Activated CD8-positive, alpha-beta memory T cell treated with anti-CD3 and anti-CD28 coated beads, Interleukin-2, amount 50 U/mL, for 48 hours (primary cell): ENCODE results near the gene LRP11.
"Not testable (repeated sequence)": the region's sequence is repeated elsewhere in the genome, so short reads cannot be mapped to it uniquely, and the experiment has no call there.

Source experiments
- DNase-seq: peaks from one replicate; pipeline ENCODE4 v3.0.0-alpha.2; 2020

Gene LRP11

GRCh38 chr6:149867876-149868640 lies 3.9 kb upstream of the LRP11 start:
- no peak for DNase-seq

- DNase-seq: no peak
Measured at GRCh38 chr6:149864578-149865535, 698 bp upstream of the LRP11 start.

- peak; percentile 67 for DNase-seq
Measured at GRCh38 chr6:149862922-149863697, 1.0 kb downstream of the LRP11 start.

GRCh38 chr6:149862424-149862738 lies 1.8 kb downstream of the LRP11 start:
- not testable (repeated sequence) for DNase-seq

- DNase-seq: no peak
Measured at GRCh38 chr6:149861603-149862423, 2.3 kb downstream of the LRP11 start.

- no peak for DNase-seq
Measured at GRCh38 chr6:149860834-149861602, 3.1 kb downstream of the LRP11 start.

GRCh38 chr6:149860513-149860833 lies 3.7 kb downstream of the LRP11 start:
- no peak for DNase-seq

GRCh38 chr6:149859938-149860337 lies 4.2 kb downstream of the LRP11 start:
- DNase-seq: no peak

- DNase-seq: no peak
Measured at GRCh38 chr6:149859368-149859767, 4.8 kb downstream of the LRP11 start.

GRCh38 chr6:149857541-149857940 lies 6.6 kb downstream of the LRP11 start:
- no peak for DNase-seq

GRCh38 chr6:149856256-149856994 lies 7.7 kb downstream of the LRP11 start:
- no peak for DNase-seq

- DNase-seq: no peak
Measured at GRCh38 chr6:149855741-149856140, 8.4 kb downstream of the LRP11 start.

GRCh38 chr6:149855040-149855654 lies 9.0 kb downstream of the LRP11 start:
- DNase-seq: no peak

GRCh38 chr6:149854532-149854931 lies 9.6 kb downstream of the LRP11 start:
- no peak for DNase-seq

- not testable (repeated sequence) for DNase-seq
Measured at GRCh38 chr6:149854017-149854416, 10.1 kb downstream of the LRP11 start.

- no peak for DNase-seq
Measured at GRCh38 chr6:149852881-149853280, 11.3 kb downstream of the LRP11 start.

- DNase-seq: no peak
Measured at GRCh38 chr6:149852180-149852579, 12.0 kb downstream of the LRP11 start.

GRCh38 chr6:149851461-149852110 lies 12.6 kb downstream of the LRP11 start:
- DNase-seq: no peak

- DNase-seq: not testable (repeated sequence)
Measured at GRCh38 chr6:149848343-149848742, 15.8 kb downstream of the LRP11 start.

GRCh38 chr6:149847939-149848267 lies 16.3 kb downstream of the LRP11 start:
- DNase-seq: no peak
